OCI-LY1 (cell line): ENCODE measurements around the gene NNT.

Source experiments
- H2AFZ ChIP-seq: fragments of 200-600 bp; sonication (generic), shearing (Covaris generic); 2 replicates; pipeline ENCODE4 v1.6.0; 2014; ENCODE audit warnings: antibody characterized with exemption, mild to moderate bottlenecking, low read length
- H3F3A ChIP-seq: fragments of 200-600 bp; sonication (generic), shearing (Covaris generic); 2 replicates; pipeline ENCODE4 v1.6.0; 2014; ENCODE audit warnings: mild to moderate bottlenecking, antibody characterized with exemption, low read length, moderate library complexity; ENCODE audit not compliant: insufficient read depth
- H3K27ac ChIP-seq: fragments of 200-600 bp; sonication (generic); 2 replicates; pipeline ENCODE4 v1.5.1; 2014; ENCODE audit warnings: low read length, mixed run types, mild to moderate bottlenecking, low read depth; ENCODE audit not compliant: poor library complexity, severe bottlenecking
- H3K27me3 ChIP-seq: fragments of 200-600 bp; sonication (generic); 2 replicates; pipeline ENCODE4 v1.6.0; 2014; ENCODE audit warnings: antibody characterized with exemption, mild to moderate bottlenecking, low read length, moderate library complexity; ENCODE audit not compliant: insufficient read depth
- H3K36me3 ChIP-seq: fragments of 200-600 bp; sonication (generic); 2 replicates; pipeline ENCODE4 v1.6.1; 2014; ENCODE audit warnings: mild to moderate bottlenecking, antibody characterized with exemption, low read length, moderate library complexity, mixed read lengths; ENCODE audit not compliant: insufficient read depth
- H3K4me1 ChIP-seq: fragments of 200-600 bp; sonication (generic); 2 replicates; pipeline ENCODE4 v1.5.1; 2014; ENCODE audit warnings: mild to moderate bottlenecking, low read length, moderate library complexity; ENCODE audit not compliant: insufficient read depth, severe bottlenecking
- H3K4me2 ChIP-seq: fragments of 200-600 bp; sonication (generic), shearing (Covaris generic); 2 replicates; pipeline ENCODE4 v1.6.1; 2014; ENCODE audit warnings: low read length
- H3K4me3 ChIP-seq: fragments of 200-600 bp; sonication (generic); 2 replicates; pipeline ENCODE4 v1.5.1; 2014; ENCODE audit warnings: low read length, low read depth, mild to moderate bottlenecking, mixed read lengths; ENCODE audit not compliant: poor library complexity, severe bottlenecking
- H3K79me2 ChIP-seq: fragments of 200-600 bp; shearing (Covaris generic); 2 replicates; pipeline ENCODE4 v1.6.1; 2016; ENCODE audit warnings: mixed run types, low read length, mixed read lengths; ENCODE audit not compliant: insufficient read depth
- H3K9ac ChIP-seq: fragments of 200-600 bp; sonication (generic), shearing (Covaris generic); 2 replicates; pipeline ENCODE4 v1.6.1; 2014; ENCODE audit warnings: mild to moderate bottlenecking, low read length, mixed read lengths
- H3K9me2 ChIP-seq: fragments of 200-600 bp; sonication (generic), shearing (Covaris generic); 2 replicates; pipeline ENCODE4 v1.6.1; 2014; ENCODE audit warnings: low read depth, mild to moderate bottlenecking, low read length, mixed read lengths
- H3K9me3 ChIP-seq: fragments of 200-600 bp; shearing (Covaris generic); 2 replicates; pipeline ENCODE4 v1.6.1; 2014; ENCODE audit warnings: low read length, mixed read lengths
- H4K20me1 ChIP-seq: fragments of 200-600 bp; sonication (generic), shearing (Covaris generic); 2 replicates; pipeline ENCODE4 v1.6.0; 2016; ENCODE audit warnings: mild to moderate bottlenecking, low read length; ENCODE audit not compliant: insufficient read depth
- CTCF ChIP-seq: fragments of 200-600 bp; sonication (generic), shearing (Covaris generic); IDR thresholded peaks from 2 replicates; pipeline ENCODE4 v1.5.1; 2017; ENCODE audit warnings: mild to moderate bottlenecking, antibody characterized with exemption, low read length, moderate library complexity, mixed read lengths
- EZH2 ChIP-seq: fragments of 200-600 bp; sonication (generic), shearing (Covaris generic); IDR thresholded peaks from 2 replicates; pipeline ENCODE4 v1.8.0; 2017; ENCODE audit warnings: borderline replicate concordance, mixed run types, mild to moderate bottlenecking, antibody characterized with exemption, low read length, moderate library complexity, mixed read lengths

Gene NNT

GRCh38 chr5:43685252-43685950 is 82.4 kb downstream of the NNT start:
- no peaks in the 10 kb centered on the region for H3K9me3 ChIP-seq
- H3K9ac ChIP-seq, result no peak overlapping the region
- H3K4me2 ChIP-seq, result no peak overlapping the region
- H3K4me1 ChIP-seq, result no peaks in the 10 kb centered on the region
- H3F3A ChIP-seq, result no peaks in the 10 kb centered on the region
- no peaks in the 10 kb centered on the region for H3K79me2 ChIP-seq
- H2AFZ ChIP-seq, result no peak overlapping the region
- no peaks in the 10 kb centered on the region for H3K27me3 ChIP-seq
- no peaks in the 10 kb centered on the region for H4K20me1 ChIP-seq
- H3K9me2 ChIP-seq, result no peaks in the 10 kb centered on the region
- H3K36me3 ChIP-seq, result peaks cover 58% of the 10 kb centered on the region
- no peak overlapping the region for H3K27ac ChIP-seq
- TF ChIP-seq CTCF, result no peak
- no peak overlapping the region for H3K4me3 ChIP-seq

- H3K79me2 ChIP-seq, result no peaks in the 10 kb centered on the region
- peaks cover 50% of the 10 kb centered on the region for H3K36me3 ChIP-seq
- H2AFZ ChIP-seq, result no peak overlapping the region
- H3K4me2 ChIP-seq, result no peak overlapping the region
- no peaks in the 10 kb centered on the region for H3K9me2 ChIP-seq
- no peaks in the 10 kb centered on the region for H3K27me3 ChIP-seq
- TF ChIP-seq EZH2 (no peak), CTCF (no peak)
- H3K9ac ChIP-seq, result no peak overlapping the region
- no peak overlapping the region for H3K27ac ChIP-seq
- H3F3A ChIP-seq, result no peaks in the 10 kb centered on the region
- no peaks in the 10 kb centered on the region for H4K20me1 ChIP-seq
- no peaks in the 10 kb centered on the region for H3K4me1 ChIP-seq
- H3K9me3 ChIP-seq, result no peaks in the 10 kb centered on the region
- no peak overlapping the region for H3K4me3 ChIP-seq
Observed at GRCh38 chr5:43687275-43687674, 84.3 kb downstream of the NNT start.

- peaks cover 40% of the 10 kb centered on the region for H3K36me3 ChIP-seq
- TF ChIP-seq EZH2 (no peak), CTCF (no peak)
Observed at GRCh38 chr5:43691275-43691674, 88.3 kb downstream of the NNT start.

More at GRCh38 chr5:43691275-43691674, 88.3 kb downstream of the NNT start:
- H2AFZ ChIP-seq, result no peak overlapping the region
- H3K27ac ChIP-seq, result no peak overlapping the region
- no peaks in the 10 kb centered on the region for H3K9me2 ChIP-seq
- H4K20me1 ChIP-seq, result no peaks in the 10 kb centered on the region
- H3K9ac ChIP-seq, result no peak overlapping the region
- peaks cover 10% of the 10 kb centered on the region for H3K9me3 ChIP-seq
- H3K4me1 ChIP-seq, result no peaks in the 10 kb centered on the region
- no peaks in the 10 kb centered on the region for H3F3A ChIP-seq
- no peak overlapping the region for H3K4me3 ChIP-seq
- no peaks in the 10 kb centered on the region for H3K79me2 ChIP-seq
- no peak overlapping the region for H3K4me2 ChIP-seq
- H3K27me3 ChIP-seq, result no peaks in the 10 kb centered on the region
